HepG2 (cell line): ENCODE results near the gene TULP4. TPM values are rescaled to one million over a fixed set of nuclear protein-coding genes. Genes with fewer than 3 reads are reported as not detected.

ENCODE experiments used
- ATAC-seq: fragments of 200-7000 bp; cut with Tn5 transposase; 3 replicates; pipeline ENCODE4 v1.9.1; 2020; ENCODE audit warnings: mild to moderate bottlenecking, moderate library complexity
- BruUV-seq: library from RNA; stranded (reverse); fragments of 400-500 nt; replicated peaks from 2 replicates; lab custom pipeline; 2021; lab: Mats Ljungman, UMichigan
- CTCF ChIA-PET: fragments of 300-600 bp; formaldehyde crosslinking; extraction: SDS; loops from one replicate; lab custom pipeline; 2021; ENCODE audit warnings: low total read pairs, inconsistent platforms, low intra/inter-chr PET ratio; lab: Yijun Ruan, JAX
- POLR2A ChIA-PET: fragments of 350-600 bp; sonication (Branson Sonifier 250); formaldehyde crosslinking; loops from one replicate; lab custom pipeline; 2020; ENCODE audit warnings: antibody characterized with exemption, inconsistent platforms; lab: Yijun Ruan, JAX
- DNase-seq: peaks from one replicate; pipeline ENCODE4 v3.0.0-alpha.2; 2015; ENCODE audit warnings: low spot score
- FAIRE-seq: peaks from 3 replicates; lab custom pipeline; 2011; peaks lifted over from hg19 to GRCh38; lab: Jason Lieb, UNC
- H2AFZ ChIP-seq: one replicate; pipeline ENCODE4 v1.6.1; 2011; ENCODE audit warnings: low read length, inconsistent platforms
- H3K27ac ChIP-seq: fragments of 300-600 bp; 3 replicates; pipeline ENCODE4 v1.8.0; 2011; ENCODE audit warnings: mixed run types, mild to moderate bottlenecking, mixed read lengths, low read length, inconsistent platforms; ENCODE audit not compliant: insufficient read depth; ENCODE audit errors: extremely low read length
- H3K27me3 ChIP-seq, 2 experiments: fragments of 200-600 bp in 1 of 2; 2 replicates in 1 of 2; 3 replicates in 1 of 2; pipeline versions ENCODE4 v1.6.0 to v1.8.0; 2011; ENCODE audit warnings: low read length in 2 of 2, mild to moderate bottlenecking in 2 of 2, moderate library complexity in 2 of 2, inconsistent platforms in 1 of 2; ENCODE audit not compliant: insufficient read depth in 2 of 2, control insufficient read depth in 1 of 2
- H3K36me3 ChIP-seq, 2 experiments: fragments of 200-600 bp in 1 of 2; replicated peaks in 1 of 2; 2 replicates in 1 of 2; 3 replicates in 1 of 2; pipeline versions ENCODE4 v1.5.1 to v1.8.0; 2011; ENCODE audit warnings: low read length in 2 of 2, inconsistent platforms in 1 of 2; ENCODE audit not compliant: insufficient read depth in 2 of 2, control insufficient read depth in 1 of 2
- H3K4me1 ChIP-seq: 2 replicates; pipeline ENCODE4 v1.5.1; 2012; ENCODE audit warnings: low read length, inconsistent platforms; ENCODE audit not compliant: insufficient read depth
- H3K4me2 ChIP-seq: 2 replicates; pipeline ENCODE4 v1.6.0; 2011; ENCODE audit warnings: low read depth, low read length, inconsistent platforms
- H3K4me3 ChIP-seq, 3 experiments: fragments of 200-600 bp in 1 of 3; sonication (generic), shearing (Covaris generic) in 1 of 3; replicated peaks in 1 of 3; 2 replicates each; pipeline ENCODE4 v1.5.1; 2011 to 2016; ENCODE audit warnings: low read length in 3 of 3, inconsistent platforms in 2 of 3, low read depth in 2 of 3, mild to moderate bottlenecking in 2 of 3, control low read depth in 1 of 3, mixed read lengths in 1 of 3; ENCODE audit not compliant: insufficient read depth in 1 of 3
- H3K79me2 ChIP-seq: one replicate; pipeline ENCODE4 v1.6.1; 2011; ENCODE audit warnings: low read length, inconsistent platforms; ENCODE audit not compliant: insufficient read depth
- H3K9ac ChIP-seq: 2 replicates; pipeline ENCODE4 v1.6.0; 2011; ENCODE audit warnings: mild to moderate bottlenecking, low read depth, low read length, inconsistent platforms; ENCODE audit not compliant: insufficient read depth
- H3K9me3 ChIP-seq: 2 replicates; pipeline ENCODE4 v1.5.1; 2012; ENCODE audit warnings: mild to moderate bottlenecking, low read length
- H4K20me1 ChIP-seq: 2 replicates; pipeline ENCODE4 v1.6.0; 2011; ENCODE audit warnings: inconsistent platforms, mild to moderate bottlenecking, low read length, moderate library complexity; ENCODE audit not compliant: insufficient read depth
- ATF7-NPFF ChIP-seq: sonication (generic); formaldehyde crosslinking; IDR thresholded peaks from 2 replicates; pipeline ENCODE4 v1.8.1; 2023; ENCODE audit warnings: mild to moderate bottlenecking, low read depth, missing genetic modification reagents, moderate library complexity
- CCDC6 ChIP-seq: sonication (generic); formaldehyde crosslinking; IDR thresholded peaks from 2 replicates; pipeline ENCODE4 v1.8.1; 2022; ENCODE audit warnings: mild to moderate bottlenecking, missing genetic modification reagents, moderate library complexity
- CREM ChIP-seq, 2 experiments: sonication (generic) in 1 of 2; formaldehyde crosslinking in 1 of 2; IDR thresholded peaks; 2 replicates each; pipeline versions ENCODE4 v1.4.0 to v1.6.1; 2016 to 2020; ENCODE audit warnings: antibody characterized with exemption in 1 of 2, mild to moderate bottlenecking in 1 of 2, missing genetic modification reagents in 1 of 2
- EEA1 ChIP-seq: sonication (generic); formaldehyde crosslinking; IDR thresholded peaks from 2 replicates; pipeline ENCODE4 v1.5.1; 2020; ENCODE audit warnings: mild to moderate bottlenecking, missing genetic modification reagents, borderline replicate concordance
- NFIB ChIP-seq: sonication (generic); formaldehyde crosslinking; IDR thresholded peaks from 2 replicates; pipeline ENCODE4 v1.9.0; 2021; ENCODE audit warnings: missing genetic modification reagents, mild to moderate bottlenecking, borderline replicate concordance
- RAD21 ChIP-seq: fragments of 450-650 bp; formaldehyde crosslinking; IDR thresholded peaks from 2 replicates; pipeline ENCODE4 v1.5.0; 2020; ENCODE audit warnings: mild to moderate bottlenecking
- RBM22 ChIP-seq: fragments of 200-400 bp; formaldehyde crosslinking; optimal IDR thresholded peaks from 2 replicates; pipeline ENCODE3; 2017; ENCODE audit warnings: mild to moderate bottlenecking, low read length, moderate library complexity
- TCF7 ChIP-seq: sonication (generic); IDR thresholded peaks from 2 replicates; pipeline ENCODE4 v1.6.1; 2016; ENCODE audit warnings: antibody characterized with exemption, low read depth
- ZFX ChIP-seq: sonication (generic); formaldehyde crosslinking; IDR thresholded peaks from 2 replicates; pipeline ENCODE4 v1.4.0; 2020; ENCODE audit warnings: mild to moderate bottlenecking, low read depth, missing genetic modification reagents, moderate library complexity
- ZNF121 ChIP-seq: sonication (generic); formaldehyde crosslinking; IDR thresholded peaks from 2 replicates; pipeline ENCODE4 v1.5.0; 2020; ENCODE audit warnings: mild to moderate bottlenecking, missing genetic modification reagents
- ZZZ3 ChIP-seq: sonication (generic); formaldehyde crosslinking; IDR thresholded peaks from 2 replicates; pipeline ENCODE4 v1.4.0; 2020; ENCODE audit warnings: missing genetic modification reagents, mild to moderate bottlenecking, borderline replicate concordance
- WGBS: methylation state at CpG from one replicate; pipeline ENCODE4 v1.1.6; 2017; ENCODE audit warnings: low lambda C conversion rate; 5-methylcytosine and 5-hydroxymethylcytosine counted together
- in situ Hi-C: cut with HindIII; loops from 2 replicates; pipeline ENCODE4 v1.10.0; 2017; ENCODE audit warnings: low pct_unique_long_range_greater_than_20kb; ENCODE audit not compliant: extremely low pct_ligation_motif_present
- intact Hi-C: fragments of 100-400 bp; cut with micrococcal nuclease; formaldehyde crosslinking; loops from one replicate; pipeline ENCODE4 v1.10.0; 2022; ENCODE audit not compliant: unreplicated experiment
- polyA plus RNA-seq, 8 experiments: library from polyadenylated mRNA; depleted of rRNA in 3 of 8; stranded (reverse) in 7 of 8; unstranded in 1 of 8; fragments of >200 nt; fragmentation: Illumina TruSeq in 4 of 8; extraction: Trizol in 4 of 8; gene quantifications; 2 replicates each; pipeline versions ENCODE4 v1.2.1 to v1.2.3, GENCODE V29; 2011 to 2016; ENCODE audit warnings: low read depth in 4 of 8, missing spikeins in 1 of 8, mixed read lengths in 1 of 8; ENCODE audit not compliant: insufficient read depth in 1 of 8
- total RNA-seq, 5 experiments: library from RNA; depleted of rRNA; stranded (reverse); fragments of >200 nt; fragmentation: Illumina TruSeq; extraction: Trizol; gene quantifications; 2 replicates each; pipeline ENCODE4 v1.2.3, GENCODE V29; 2016; ENCODE audit warnings: low read depth in 1 of 5

TULP4 gene
- total and polyA plus RNA-seq, 2 of the 13 experiments (the other 11 are each of a cell fraction or from before 2014, with no cell fraction given), result 21.1 to 122 TPM

- in situ Hi-C loops, result no loop called here
- no peak for FAIRE-seq
These were observed 110.5 kb downstream of the TULP4 start for GRCh38 chr6:158422629-158423238.

GRCh38 chr6:158431036-158431435 lies 118.8 kb downstream of the TULP4 start:
- no peak overlapping the region for H3K4me3 ChIP-seq
- no TSS peak for BruUV-seq
- POLR2A ChIA-PET, result no interaction called here
- no peak overlapping the region for H3K27ac ChIP-seq
- 95% methylated on average over 4 of the region's 4 CpGs for WGBS
- no peak for TF ChIP-seq EEA1 (CRISPR knock-in tag)
- TF ChIP-seq ZFX, result no peak
- no peak for TF ChIP-seq ZZZ3 (CRISPR knock-in tag)
- no peak for TF ChIP-seq CREM (IDR thresholded peaks at IDR 0.05)
- TF ChIP-seq CREM (CRISPR knock-in tag; IDR thresholded peaks at IDR 0.05), result no peak
- no peak for TF ChIP-seq ATF7-NPFF (CRISPR knock-in tag)
- no peak for TF ChIP-seq TCF7
- H3K27me3 ChIP-seq, result no peaks in the 10 kb centered on the region
- H3K9me3 ChIP-seq, result no peaks in the 10 kb centered on the region
- H3K79me2 ChIP-seq, result no peaks in the 10 kb centered on the region
- DNase-seq, result no peak
- in situ Hi-C loops, result no loop called here
- no peak for FAIRE-seq
- CTCF ChIA-PET, result no interaction called here
- no peak for ATAC-seq
- H3K36me3 ChIP-seq, result peaks cover 13 to 44% of the 10 kb centered on the region in 2 experiments
- no peak overlapping the region for H3K9ac ChIP-seq
- no peaks in the 10 kb centered on the region for H3K4me1 ChIP-seq
- H3K4me2 ChIP-seq, result no peak overlapping the region
- no peaks in the 10 kb centered on the region for H4K20me1 ChIP-seq
- no peak overlapping the region for H2AFZ ChIP-seq
- intact Hi-C loops, result no loop called here

More at GRCh38 chr6:158422629-158423238, 110.5 kb downstream of the TULP4 start:
- no peak for DNase-seq
- ChIA-PET POLR2A (interaction anchor here (0.6 kb wide), 1 partner anchor 9 kb away, joined by 4 read pairs; no protein-coding TSS in a partner anchor), CTCF (no interaction called here)
- 0 out of 2 replicates have a peak, but pooled peaks have one; percentile 54 for TF ChIP-seq NFIB (CRISPR knock-in tag)
- no peak for TF ChIP-seq RAD21 (CRISPR knock-in tag)
- TF ChIP-seq CCDC6 (CRISPR knock-in tag), result no peak
- peak; percentile 54 for TF ChIP-seq ZNF121 (CRISPR knock-in tag)
- TF ChIP-seq RBM22, result peak; percentile 52
- H4K20me1 ChIP-seq, result no peaks in the 10 kb centered on the region
- no peak overlapping the region for H3K9ac ChIP-seq
- H3K79me2 ChIP-seq, result no peaks in the 10 kb centered on the region
- no TSS peak for BruUV-seq
- 98% methylated on average over 15 of the region's 15 CpGs for WGBS
- H3K27me3 ChIP-seq, result no peaks in the 10 kb centered on the region
- H3K4me2 ChIP-seq, result no peak overlapping the region
- intact Hi-C loops, result no loop called here
- peaks cover 4 to 7% of the 10 kb centered on the region in 2 experiments; a peak in 2 of 5 replicates for H3K36me3 ChIP-seq
- H3K27ac ChIP-seq, result no peak overlapping the region
- no peaks in the 10 kb centered on the region for H3K9me3 ChIP-seq
- ATAC-seq, result no peak
- H2AFZ ChIP-seq, result no peak overlapping the region
- H3K4me1 ChIP-seq, result no peaks in the 10 kb centered on the region
- no peak overlapping the region for H3K4me3 ChIP-seq
